Epithelial cell of esophagus (primary cell): Measurements from ENCODE around the gene COCH.

Experiments used
- DNase-seq: peaks from one replicate; pipeline ENCODE4 v3.0.0; 2010; ENCODE audit warnings: low read depth
- H3K4me3 ChIP-seq: 2 replicates; pipeline ENCODE4 v1.5.1; 2011; ENCODE audit warnings: mild to moderate bottlenecking, low read length, control low read depth
- CTCF ChIP-seq: IDR thresholded peaks from 2 replicates; pipeline ENCODE4 v1.5.1; 2011; ENCODE audit warnings: low read depth, mild to moderate bottlenecking, low read length, control low read depth, inconsistent platforms; ENCODE audit not compliant: insufficient read depth; ENCODE audit errors: missing control alignments

The COCH gene

GRCh38 chr14:30874120-30874998 lies at the start of gene COCH:
COCH (plus strand) TSS chr14:30874559; CDS start chr14:30874939, 380 bp downstream.
- peak within 1 kb of the TSS; percentile 37 for H3K4me3 ChIP-seq
- no peak for DNase-seq
- no peak for TF ChIP-seq CTCF

GRCh38 chr14:30826070-30826469 lies 48.3 kb upstream of the COCH start:
- DNase-seq, result no peak
- no peak overlapping the region for H3K4me3 ChIP-seq
- no peak for TF ChIP-seq CTCF

GRCh38 chr14:30829853-30830252 lies 44.5 kb upstream of the COCH start:
- no peak for DNase-seq
- no peak for TF ChIP-seq CTCF
- H3K4me3 ChIP-seq, result no peak overlapping the region

GRCh38 chr14:30834353-30834752 lies 40.0 kb upstream of the COCH start:
- no peak for DNase-seq
- H3K4me3 ChIP-seq, result no peak overlapping the region
- no peak for TF ChIP-seq CTCF

- TF ChIP-seq CTCF, result no peak
- no peak overlapping the region for H3K4me3 ChIP-seq
- DNase-seq, result no peak
Measured at GRCh38 chr14:30838351-30838750, 36.0 kb upstream of the COCH start.

GRCh38 chr14:30840086-30840779 lies 34.1 kb upstream of the COCH start:
- TF ChIP-seq CTCF, result no peak
- DNase-seq, result no peak

More at GRCh38 chr14:30840086-30840779, 34.1 kb upstream of the COCH start:
- no peak overlapping the region for H3K4me3 ChIP-seq
